Endodermal cell (in vitro differentiated cells): ENCODE measurements around the gene STX18. TPM values are rescaled to one million over a fixed set of nuclear protein-coding genes. Genes with fewer than 3 reads are reported as not detected.
A peak's percentile ranks its signal among the peaks of the same experiment; 100 is the strongest.
"Not testable (repeated sequence)": the region's sequence is repeated elsewhere in the genome, so short reads cannot be mapped to it uniquely, and the experiment has no call there.

Experiments used
- DNase-seq: peaks from one replicate; pipeline ENCODE4 v3.0.0-alpha.2; 2017
- H3K27ac ChIP-seq: 2 replicates; pipeline ENCODE4 v1.5.1; 2013; ENCODE audit warnings: mild to moderate bottlenecking, low read depth, low read length, moderate library complexity
- H3K27me3 ChIP-seq: 2 replicates; pipeline ENCODE4 v1.6.1; 2013; ENCODE audit warnings: mild to moderate bottlenecking, low read length, moderate library complexity; ENCODE audit not compliant: insufficient read depth, control insufficient read depth, poor library complexity, severe bottlenecking
- H3K36me3 ChIP-seq: 2 replicates; pipeline ENCODE4 v1.7.0; 2013; ENCODE audit warnings: mild to moderate bottlenecking, low read length, moderate library complexity; ENCODE audit not compliant: control insufficient read depth, insufficient read depth
- H3K4me1 ChIP-seq: one replicate; pipeline ENCODE4 v1.7.0; 2013; ENCODE audit warnings: low read length; ENCODE audit not compliant: control insufficient read depth, insufficient read depth
- H3K4me3 ChIP-seq: 2 replicates; pipeline ENCODE4 v1.5.1; 2013; ENCODE audit warnings: mild to moderate bottlenecking, low read length, moderate library complexity
- H3K9ac ChIP-seq: 2 replicates; pipeline ENCODE4 v1.6.1; 2013; ENCODE audit warnings: mild to moderate bottlenecking, low read length, moderate library complexity; ENCODE audit not compliant: poor library complexity, severe bottlenecking; ENCODE audit errors: extremely low read depth
- H3K9me3 ChIP-seq: 2 replicates; pipeline ENCODE4 v1.6.1; 2013; ENCODE audit warnings: mild to moderate bottlenecking, low read length, moderate library complexity; ENCODE audit not compliant: control insufficient read depth
- H3K27ac Mint-ChIP-seq: 2 replicates; pipeline ENCODE4 v1.8.0; 2020; ENCODE audit warnings: mixed read lengths
- H3K27me3 Mint-ChIP-seq: 2 replicates; pipeline ENCODE4 v1.8.0; 2021; ENCODE audit warnings: mild to moderate bottlenecking, mixed read lengths; ENCODE audit not compliant: insufficient read depth
- H3K36me3 Mint-ChIP-seq: 2 replicates; pipeline ENCODE4 v1.8.0; 2020; ENCODE audit warnings: low read depth, mixed read lengths
- H3K4me1 Mint-ChIP-seq: 2 replicates; pipeline ENCODE4 v1.8.0; 2020; ENCODE audit warnings: mixed read lengths
- H3K4me3 Mint-ChIP-seq: 2 replicates; pipeline ENCODE4 v1.8.0; 2020; ENCODE audit warnings: mild to moderate bottlenecking, moderate library complexity, mixed read lengths
- H3K9me3 Mint-ChIP-seq: 2 replicates; pipeline ENCODE4 v1.8.0; 2020; ENCODE audit warnings: mild to moderate bottlenecking, mixed read lengths
- WGBS, 2 experiments: methylation state at CpG; one replicate each; pipeline versions ENCODE4 v1.1.5 to v1.1.7; 2013; ENCODE audit warnings: missing lambda C conversion rate in 2 of 2, mixed read lengths in 1 of 2; ENCODE audit not compliant: insufficient coverage in 1 of 2, insufficient read length in 1 of 2; 5-methylcytosine and 5-hydroxymethylcytosine counted together
- total RNA-seq, 2 donors: library from RNA; stranded (reverse); fragmentation: NEBNext Ultra II Directional in 1 of 2; extraction: Animal tissue kit (Norgen Biotek cat#: 25700) in 1 of 2; gene quantifications; 2 replicates in 1 of 2; 3 replicates in 1 of 2; pipeline ENCODE4 v1.2.1, GENCODE V29; 2021
- TF ChIP-seq, protein P1 (sequence below): fragments of 200-600 bp; sonication (generic); conservative IDR thresholded peaks from 2 replicates; pipeline ENCODE4 v1.5.0; 2021; ENCODE audit warnings: antibody characterized with exemption, mild to moderate bottlenecking

Gene STX18
- total RNA-seq, 2 donors from 2014 or later: 26.9 to 33.3 TPM

- TF ChIP-seq, protein P1, sequence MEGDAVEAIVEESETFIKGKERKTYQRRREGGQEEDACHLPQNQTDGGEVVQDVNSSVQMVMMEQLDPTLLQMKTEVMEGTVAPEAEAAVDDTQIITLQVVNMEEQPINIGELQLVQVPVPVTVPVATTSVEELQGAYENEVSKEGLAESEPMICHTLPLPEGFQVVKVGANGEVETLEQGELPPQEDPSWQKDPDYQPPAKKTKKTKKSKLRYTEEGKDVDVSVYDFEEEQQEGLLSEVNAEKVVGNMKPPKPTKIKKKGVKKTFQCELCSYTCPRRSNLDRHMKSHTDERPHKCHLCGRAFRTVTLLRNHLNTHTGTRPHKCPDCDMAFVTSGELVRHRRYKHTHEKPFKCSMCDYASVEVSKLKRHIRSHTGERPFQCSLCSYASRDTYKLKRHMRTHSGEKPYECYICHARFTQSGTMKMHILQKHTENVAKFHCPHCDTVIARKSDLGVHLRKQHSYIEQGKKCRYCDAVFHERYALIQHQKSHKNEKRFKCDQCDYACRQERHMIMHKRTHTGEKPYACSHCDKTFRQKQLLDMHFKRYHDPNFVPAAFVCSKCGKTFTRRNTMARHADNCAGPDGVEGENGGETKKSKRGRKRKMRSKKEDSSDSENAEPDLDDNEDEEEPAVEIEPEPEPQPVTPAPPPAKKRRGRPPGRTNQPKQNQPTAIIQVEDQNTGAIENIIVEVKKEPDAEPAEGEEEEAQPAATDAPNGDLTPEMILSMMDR: no peak
- Mint-ChIP-seq H3K4me3 (no peak overlapping the region), H3K9me3 (peaks cover 19% of the 10 kb centered on the region), H3K4me1 (no peaks in the 10 kb centered on the region), H3K36me3 (peaks cover 23% of the 10 kb centered on the region), H3K27ac (no peak overlapping the region), H3K27me3 (peaks cover 15% of the 10 kb centered on the region)
- Histone ChIP-seq H3K9me3 (peaks cover 19% of the 10 kb centered on the region), H3K4me1 (no peaks in the 10 kb centered on the region), H3K9ac (no peak overlapping the region), H3K36me3 (no peaks in the 10 kb centered on the region), H3K27me3 (no peaks in the 10 kb centered on the region), H3K27ac (no peak overlapping the region), H3K4me3 (no peak overlapping the region)
- no peak for DNase-seq
- 86 to 96% methylated on average over 2 of the region's 2 CpGs for WGBS, 2 experiments
Observed at GRCh38 chr4:4572821-4573220, 31.0 kb upstream of the STX18 start.

- H3K9ac ChIP-seq, H3K4me1 Mint-ChIP-seq, DNase-seq, H3K4me3 ChIP-seq, H3K27ac ChIP-seq, H3K36me3 ChIP-seq, H3K4me1 ChIP-seq, H3K27ac Mint-ChIP-seq, H3K4me3 Mint-ChIP-seq, H3K27me3 ChIP-seq: not testable (repeated sequence)
- Mint-ChIP-seq H3K9me3 (peaks cover 19% of the 10 kb centered on the region), H3K27me3 (peaks cover 12% of the 10 kb centered on the region), H3K36me3 (peaks cover 28% of the 10 kb centered on the region)
- WGBS, 2 experiments: 93 to 100% methylated on average over 1 to 4 of the region's 4 CpGs
- peaks cover 12% of the 10 kb centered on the region for H3K9me3 ChIP-seq
Observed at GRCh38 chr4:4569861-4570260, 28.0 kb upstream of the STX18 start.

- Mint-ChIP-seq H3K9me3 (peaks cover 19% of the 10 kb centered on the region), H3K4me1 (no peaks in the 10 kb centered on the region), H3K4me3 (no peak overlapping the region), H3K27ac (no peak overlapping the region), H3K27me3 (peaks cover 8% of the 10 kb centered on the region), H3K36me3 (peaks cover 36% of the 10 kb centered on the region)
- Histone ChIP-seq H3K9ac (no peak overlapping the region), H3K4me3 (no peak overlapping the region), H3K4me1 (no peaks in the 10 kb centered on the region), H3K9me3 (peaks cover 12% of the 10 kb centered on the region), H3K36me3 (peaks cover 6% of the 10 kb centered on the region), H3K27me3 (no peaks in the 10 kb centered on the region), H3K27ac (peak overlapping the region; percentile 36)
- WGBS, 2 experiments: 77 to 91% methylated on average over 2 to 3 of the region's 3 CpGs
- TF ChIP-seq, protein P1: no peak
- DNase-seq: no peak
Observed at GRCh38 chr4:4568806-4569427, 27.1 kb upstream of the STX18 start.

- DNase-seq: not testable (repeated sequence)
Observed at GRCh38 chr4:4566359-4566758, 24.5 kb upstream of the STX18 start.

More at GRCh38 chr4:4566359-4566758, 24.5 kb upstream of the STX18 start:
- H3K27me3 Mint-ChIP-seq, H3K27ac ChIP-seq, H3K4me1 Mint-ChIP-seq, H3K4me1 ChIP-seq, H3K27me3 ChIP-seq, H3K36me3 ChIP-seq, H3K27ac Mint-ChIP-seq, H3K4me3 ChIP-seq, H3K9ac ChIP-seq, H3K4me3 Mint-ChIP-seq: not testable (repeated sequence)
- peaks cover 12% of the 10 kb centered on the region for H3K9me3 ChIP-seq
- peaks cover 19% of the 10 kb centered on the region for H3K9me3 Mint-ChIP-seq
- TF ChIP-seq, protein P1: peak; percentile 62
- peaks cover 36% of the 10 kb centered on the region for H3K36me3 Mint-ChIP-seq
